Cardiac fibroblast (primary cell): ENCODE results near the gene SNRPB.

ENCODE experiments used
- DNase-seq, 2 donors: peaks; one replicate each; pipeline versions ENCODE4 v3.0.0 to v3.0.0-alpha.2; 2010; ENCODE audit warnings: low read depth in 2 of 2
- H3K4me3 ChIP-seq, 2 donors: replicated peaks in 1 of 2; 1 replicate in 1 of 2; 2 replicates in 1 of 2; pipeline ENCODE4 v1.5.1; 2011; ENCODE audit warnings: low read depth in 2 of 2, low read length in 2 of 2, mild to moderate bottlenecking in 2 of 2, moderate library complexity in 1 of 2
- TF ChIP-seq, protein P1 (sequence below): IDR thresholded peaks from one replicate; pipeline ENCODE4 v1.5.1; 2011; ENCODE audit warnings: low read depth, mild to moderate bottlenecking, low read length, inconsistent platforms

SNRPB gene

DNA sequence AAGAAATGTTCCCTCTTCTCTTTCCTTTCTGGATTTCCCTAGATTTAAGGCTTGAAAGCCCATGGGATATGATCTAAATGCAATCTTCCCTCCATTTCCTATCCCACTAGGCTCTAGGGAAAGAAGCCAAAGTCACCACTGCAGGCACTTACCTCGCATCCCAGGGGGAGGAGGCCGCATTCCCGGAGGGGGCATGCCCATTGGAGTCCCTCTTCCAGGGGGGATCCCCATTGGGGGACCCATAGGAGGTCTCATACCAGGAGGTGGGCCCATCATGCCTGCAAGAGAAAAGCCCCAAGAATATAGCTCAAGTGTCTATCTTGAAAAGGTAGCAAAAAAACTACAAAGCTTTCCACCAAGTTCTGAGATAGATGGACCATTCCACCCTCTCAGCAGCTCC, 8.1 kb downstream of the SNRPB start:
- no peak for DNase-seq
- no peak overlapping the region for H3K4me3 ChIP-seq
- TF ChIP-seq, protein P1, sequence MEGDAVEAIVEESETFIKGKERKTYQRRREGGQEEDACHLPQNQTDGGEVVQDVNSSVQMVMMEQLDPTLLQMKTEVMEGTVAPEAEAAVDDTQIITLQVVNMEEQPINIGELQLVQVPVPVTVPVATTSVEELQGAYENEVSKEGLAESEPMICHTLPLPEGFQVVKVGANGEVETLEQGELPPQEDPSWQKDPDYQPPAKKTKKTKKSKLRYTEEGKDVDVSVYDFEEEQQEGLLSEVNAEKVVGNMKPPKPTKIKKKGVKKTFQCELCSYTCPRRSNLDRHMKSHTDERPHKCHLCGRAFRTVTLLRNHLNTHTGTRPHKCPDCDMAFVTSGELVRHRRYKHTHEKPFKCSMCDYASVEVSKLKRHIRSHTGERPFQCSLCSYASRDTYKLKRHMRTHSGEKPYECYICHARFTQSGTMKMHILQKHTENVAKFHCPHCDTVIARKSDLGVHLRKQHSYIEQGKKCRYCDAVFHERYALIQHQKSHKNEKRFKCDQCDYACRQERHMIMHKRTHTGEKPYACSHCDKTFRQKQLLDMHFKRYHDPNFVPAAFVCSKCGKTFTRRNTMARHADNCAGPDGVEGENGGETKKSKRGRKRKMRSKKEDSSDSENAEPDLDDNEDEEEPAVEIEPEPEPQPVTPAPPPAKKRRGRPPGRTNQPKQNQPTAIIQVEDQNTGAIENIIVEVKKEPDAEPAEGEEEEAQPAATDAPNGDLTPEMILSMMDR = no peak

DNA sequence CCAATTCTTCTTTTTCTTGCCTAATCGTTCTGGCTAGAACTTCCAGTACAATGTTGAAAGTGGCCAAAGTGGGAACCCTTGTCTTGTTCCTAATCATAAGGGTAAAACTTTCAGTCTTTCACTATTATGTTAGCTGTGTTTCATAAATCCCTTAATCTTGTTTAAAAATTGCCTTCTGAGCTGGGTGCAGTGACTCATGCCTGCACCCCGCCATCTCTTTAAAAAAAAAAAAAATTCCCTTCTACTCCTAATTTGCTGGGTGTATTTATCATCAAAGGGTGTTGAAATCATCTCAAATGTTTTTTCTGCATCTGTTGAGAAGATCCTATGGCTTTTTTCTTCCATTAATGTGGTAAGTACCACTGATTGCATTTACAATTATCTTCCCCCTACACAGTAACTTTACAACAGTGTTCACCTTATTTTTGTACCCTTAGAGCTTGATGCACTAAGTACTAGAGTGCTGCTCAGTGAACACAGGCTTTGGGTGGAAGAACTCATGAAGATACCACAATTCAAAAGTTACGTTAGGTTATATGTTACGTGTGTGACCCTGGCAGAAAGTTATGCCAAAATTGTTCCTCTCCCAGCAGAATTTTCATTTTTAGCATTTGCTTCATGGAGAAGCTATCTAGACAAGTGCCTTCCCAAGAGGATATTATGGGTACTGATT, 9.7 kb downstream of the SNRPB start:
- TF ChIP-seq, protein P1 = no peak
- DNase-seq = no peak
- no peak overlapping the region for H3K4me3 ChIP-seq

DNA sequence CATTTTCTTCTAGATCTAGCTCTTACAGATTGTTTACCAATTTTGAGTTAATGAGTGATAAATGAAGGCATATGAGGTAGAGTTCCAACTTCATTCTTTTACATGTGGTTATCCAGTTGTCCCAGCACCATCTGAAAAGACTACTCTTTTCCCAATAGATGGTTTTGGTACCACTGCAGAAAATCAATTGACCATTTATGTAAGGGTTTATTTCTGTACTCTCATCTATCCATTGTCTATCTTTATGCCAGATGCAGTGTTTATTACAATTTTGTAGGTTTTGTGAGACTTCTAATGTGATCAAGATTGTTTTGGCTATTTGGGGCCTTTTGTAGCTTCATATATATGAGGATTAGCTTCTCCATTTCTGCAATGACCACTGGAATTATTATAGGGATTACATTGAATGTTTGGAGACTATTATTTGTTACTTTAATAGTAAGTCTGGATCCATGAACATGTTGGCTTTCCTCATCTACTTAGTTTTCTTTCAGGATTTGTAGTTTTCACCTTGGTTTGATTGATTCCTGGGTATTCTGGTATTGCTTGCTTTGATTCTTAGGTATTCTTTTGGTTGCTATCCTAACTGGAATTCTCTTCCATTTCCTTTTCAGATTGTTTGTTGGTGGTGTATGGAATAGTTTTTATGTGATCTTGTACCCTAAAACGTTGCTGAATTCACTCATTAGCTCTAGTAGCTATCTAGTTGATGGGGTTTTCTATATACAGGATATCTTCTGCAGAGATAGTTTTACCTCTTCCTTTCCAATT, 10.4 kb downstream of the SNRPB start:
- TF ChIP-seq, protein P1 = no peak
- no peak overlapping the region for H3K4me3 ChIP-seq
- no peak for DNase-seq

DNA sequence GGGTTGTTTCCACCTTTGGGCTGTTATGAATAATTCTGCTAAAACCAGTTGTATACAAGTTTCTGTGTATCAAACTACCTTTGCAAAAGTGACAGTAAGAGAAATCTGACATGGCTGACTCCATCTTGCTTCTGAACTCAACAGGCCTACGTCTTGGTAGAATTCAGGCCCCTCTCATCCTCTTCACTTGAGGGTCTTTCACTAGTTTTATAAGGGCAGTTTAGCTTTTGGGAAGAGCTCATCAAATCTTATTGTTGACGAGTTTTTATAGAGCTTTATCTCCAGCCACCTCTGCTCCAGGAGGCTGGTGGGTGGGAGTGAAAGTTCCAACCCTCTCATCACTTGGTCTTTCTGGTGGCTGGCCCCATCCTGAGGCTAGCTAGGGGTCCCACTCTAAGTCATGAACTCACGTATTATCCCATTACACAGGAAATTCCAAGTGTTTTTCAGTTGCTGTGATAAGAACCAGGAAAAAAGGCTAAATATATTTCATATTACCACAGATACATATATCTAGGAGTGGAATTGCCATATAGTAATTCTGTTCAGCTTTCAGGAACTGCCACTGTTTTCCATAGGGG, 11.6 kb downstream of the SNRPB start:
- TF ChIP-seq, protein P1 = no peak
- H3K4me3 ChIP-seq = no peak overlapping the region
- no peak for DNase-seq

DNA sequence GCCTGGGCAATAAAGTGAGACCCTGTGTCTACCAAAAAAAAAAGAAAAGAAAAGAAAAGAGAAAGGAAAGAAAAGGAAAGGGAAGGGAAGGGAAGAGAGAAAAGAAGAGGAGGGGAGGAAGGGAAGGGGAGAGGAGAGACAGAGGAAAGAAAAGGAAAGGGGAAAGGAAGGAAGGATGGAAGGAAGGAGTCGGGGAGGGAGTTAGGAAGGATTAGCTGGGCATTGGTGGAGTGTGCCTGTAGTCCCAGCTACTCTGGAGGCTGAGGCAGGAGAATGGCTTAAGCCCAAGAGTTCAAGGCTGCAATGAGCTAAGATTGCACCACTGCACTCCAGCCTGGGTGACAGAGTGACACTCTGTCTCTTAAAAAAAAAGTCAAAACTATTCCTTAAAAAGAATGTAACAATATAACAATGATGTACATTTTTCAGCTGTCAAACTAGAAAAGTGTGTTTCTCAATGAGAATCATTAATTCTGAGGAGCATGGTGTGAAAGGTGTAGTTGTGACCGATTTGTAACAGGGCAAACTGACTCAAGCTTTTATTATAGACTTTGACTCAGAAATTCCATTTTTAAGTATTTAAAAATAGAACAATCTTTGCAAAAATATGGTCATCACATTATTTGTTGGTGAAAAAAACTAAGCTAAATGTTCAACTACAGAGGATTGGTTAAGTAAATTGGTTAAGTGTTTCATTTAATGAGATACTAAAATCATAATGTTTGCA, 14.7 kb downstream of the SNRPB start:
- no peak for DNase-seq
- H3K4me3 ChIP-seq = no peak overlapping the region
- TF ChIP-seq, protein P1 = no peak

DNA sequence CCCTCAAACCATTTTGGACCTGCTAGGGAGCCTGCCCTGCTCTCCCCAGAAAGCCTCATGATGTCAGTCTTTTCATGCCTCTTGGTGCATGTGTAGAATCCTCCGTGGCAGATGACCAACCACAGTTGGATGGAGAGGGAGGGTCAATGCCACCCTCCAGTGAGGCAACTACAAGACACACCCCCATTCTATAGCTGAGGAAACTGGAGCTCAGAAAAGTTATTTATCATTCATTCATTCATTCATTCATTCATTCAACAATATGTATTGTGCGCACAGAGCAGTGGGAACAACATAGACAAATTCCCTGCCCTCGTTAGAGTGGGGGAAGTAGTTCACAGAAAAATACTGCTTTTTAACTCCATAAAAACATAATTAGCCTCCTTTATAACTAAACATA, 16.8 kb downstream of the SNRPB start:
- TF ChIP-seq, protein P1 = no peak
- DNase-seq = no peak
- no peak overlapping the region for H3K4me3 ChIP-seq
